ENCODE data around the gene DPEP2NB. TPM values are rescaled to one million over a fixed set of nuclear protein-coding genes. Genes with fewer than 3 reads are reported as not detected.
"Not testable (repeated sequence)": the region's sequence is repeated elsewhere in the genome, so short reads cannot be mapped to it uniquely, and the experiment has no call there.

The DPEP2NB gene
- total and polyA plus RNA-seq, 9 donors = not detected

- TF ChIP-seq EP300 (IDR thresholded peaks at IDR 0.05) = no peak
- no peak for TF ChIP-seq POLR2A (IDR thresholded peaks at IDR 0.05)
- no peak for TF ChIP-seq CTCF (IDR thresholded peaks at IDR 0.05)
- Histone ChIP-seq H3K36me3 (no peaks in the 10 kb centered on the region), H3K9me3 (no peaks in the 10 kb centered on the region), H3K4me1 (ENCODE audit: insufficient read depth) (peaks cover 2% of the 10 kb centered on the region), H3K27me3 (no peaks in the 10 kb centered on the region), H3K27ac (no peak overlapping the region), H3K4me3 (no peak overlapping the region)
- WGBS, 3 donors = 83 to 91% (median 86%) methylated on average over 5 of the region's 5 CpGs
- intact Hi-C loops (cut with DNase I) = loop anchor here in 1 of 4 donors (10.0 kb wide), 1 partner anchor 68 kb away; no protein-coding TSS in a partner anchor
- no peak for DNase-seq
Observed at GRCh38 chr16:67996666-67997065, 19.0 kb downstream of the DPEP2NB start.

GRCh38 chr16:67995423-67995822 lies 20.3 kb downstream of the DPEP2NB start:
- Histone ChIP-seq H3K4me1 (ENCODE audit: insufficient read depth) (peaks cover 2% of the 10 kb centered on the region), H3K27ac (no peak overlapping the region), H3K36me3 (no peaks in the 10 kb centered on the region), H3K27me3 (no peaks in the 10 kb centered on the region), H3K9me3 (no peaks in the 10 kb centered on the region), H3K4me3 (no peak overlapping the region)
- WGBS, 3 donors = 82 to 87% (median 84%) methylated on average over 5 of the region's 5 CpGs
- TF ChIP-seq EP300 (IDR thresholded peaks at IDR 0.05) (no peak), POLR2A (IDR thresholded peaks at IDR 0.05) (no peak), CTCF (IDR thresholded peaks at IDR 0.05) (no peak)
- intact Hi-C loops (cut with DNase I) = loop anchor here in 1 of 4 donors (10.0 kb wide), 1 partner anchor 69 kb away; no protein-coding TSS in a partner anchor
- no peak for DNase-seq

GRCh38 chr16:67994040-67994408 lies 21.7 kb downstream of the DPEP2NB start:
- intact Hi-C loops (cut with DNase I) = loop anchor here in 3 of 4 donors (5.0 to 10.0 kb wide), 4 partner anchors 48 to 238 kb away; no protein-coding TSS in a partner anchor
- not testable (repeated sequence) for H3K36me3 ChIP-seq; H3K4me1 ChIP-seq (ENCODE audit: insufficient read depth); DNase-seq; H3K9me3 ChIP-seq; H3K4me3 ChIP-seq; H3K27me3 ChIP-seq; H3K27ac ChIP-seq
- 61 to 83% (median 77%) methylated on average over 4 to 6 of the region's 6 CpGs for WGBS, 3 donors

- H3K27ac ChIP-seq = no peak overlapping the region
- DNase-seq = peak; percentile 75 to 87 (median 80)
- no peaks in the 10 kb centered on the region for H3K9me3 ChIP-seq
- no peak overlapping the region for H3K4me3 ChIP-seq
- intact Hi-C loops (cut with DNase I) = loop anchor here in 3 of 4 donors (2.0 to 10.0 kb wide), 5 partner anchors 49 to 239 kb away; no protein-coding TSS in a partner anchor
- 12 to 19% (median 12%) methylated on average over 30 to 39 of the region's 39 CpGs for WGBS, 3 donors
- no peaks in the 10 kb centered on the region for H3K27me3 ChIP-seq
- H3K4me1 ChIP-seq (ENCODE audit: insufficient read depth) = peaks cover 2% of the 10 kb centered on the region
- TF ChIP-seq CTCF (IDR thresholded peaks at IDR 0.05) = peak; percentile 94 to 96 (median 95)
- no peak for TF ChIP-seq POLR2A (IDR thresholded peaks at IDR 0.05)
- no peaks in the 10 kb centered on the region for H3K36me3 ChIP-seq
Observed at GRCh38 chr16:67993207-67994039, 22.3 kb downstream of the DPEP2NB start.

Measured in ovary (tissue), 9 donors.